ENCODE measurements around the gene ZBTB5. TPM values are rescaled to one million over a fixed set of nuclear protein-coding genes. Genes with fewer than 3 reads are reported as not detected.
A peak's percentile ranks its signal among the peaks of the same experiment; 100 is the strongest.

Gene ZBTB5
- total and polyA plus RNA-seq, 2 of the 8 experiments (the other 6 are each of a cell fraction or from before 2014, with no cell fraction given), result 13.3 to 14.5 TPM

- TF ChIP-seq CHD7 (IDR thresholded peaks at IDR 0.05; ENCODE audit: insufficient replicate concordance, low read length) (peak; percentile 56), TEAD4 (IDR thresholded peaks at IDR 0.05; ENCODE audit: low read depth, low read length) (peak; percentile 93), MAFK (IDR thresholded peaks at IDR 0.05; ENCODE audit: low read depth, low read length) (peak; percentile 82), SP1 (IDR thresholded peaks at IDR 0.05; ENCODE audit: low read depth, low read length) (peak; percentile 83), CBX8 (IDR thresholded peaks at IDR 0.05; ENCODE audit: borderline replicate concordance, low read depth, low read length) (no peak), RBBP5 (IDR thresholded peaks at IDR 0.05; ENCODE audit: borderline replicate concordance, low read depth, low read length) (no peak), EGR1 (IDR thresholded peaks at IDR 0.05; ENCODE audit: borderline replicate concordance, low read depth, low read length) (no peak), BACH1 (IDR thresholded peaks at IDR 0.05; ENCODE audit: low read length) (peak; percentile 93)
- TF ChIP-seq, protein P1, sequence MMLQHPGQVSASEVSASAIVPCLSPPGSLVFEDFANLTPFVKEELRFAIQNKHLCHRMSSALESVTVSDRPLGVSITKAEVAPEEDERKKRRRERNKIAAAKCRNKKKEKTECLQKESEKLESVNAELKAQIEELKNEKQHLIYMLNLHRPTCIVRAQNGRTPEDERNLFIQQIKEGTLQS (IDR thresholded peaks at IDR 0.05; ENCODE audit: insufficient read depth, low read depth, low read length), result 0 out of 2 replicates have a peak, but pooled peaks have one; percentile 27
Observed at GRCh38 chr9:37471942-37472684, 6.9 kb upstream of the ZBTB5 start (continued).

Measured in H1 (cell line).